ENCODE measurements around the gene SPOCK3. TPM values are rescaled to one million over a fixed set of nuclear protein-coding genes. Genes with fewer than 3 reads are reported as not detected.

SPOCK3 gene
- total RNA-seq, 1 experiment from 2014 or later = 1.4 TPM

- H3K27me3 ChIP-seq (ENCODE audit: control insufficient read depth, insufficient read depth, low read length) = no peaks in the 10 kb centered on the region
- no peaks in the 10 kb centered on the region for H3K36me3 ChIP-seq (ENCODE audit: control insufficient read depth, insufficient read depth, low read length)
- ATAC-seq (no peak), DNase-seq (ENCODE audit: low read depth, low spot score) (no peak)
- BruUV-seq (replicated peaks) = no TSS peak
- H3K4me3 ChIP-seq (ENCODE audit: low read depth in 2 of 2, low read length in 2 of 2) = no peak overlapping the region
- H3K4me1 ChIP-seq (ENCODE audit: control insufficient read depth, insufficient read depth, low read length) = no peaks in the 10 kb centered on the region
- no peak overlapping the region for H3K27ac ChIP-seq (ENCODE audit: low read length)
- ChIA-PET CTCF (no interaction called here), POLR2A (no interaction called here)
- TF ChIP-seq POLR2AphosphoS5 (IDR thresholded peaks at IDR 0.05; ENCODE audit: low read depth, low read length) (no peak), TCF7L2 (IDR thresholded peaks at IDR 0.05; ENCODE audit: low read depth, low read length) (no peak), SIN3A (IDR thresholded peaks at IDR 0.05; ENCODE audit: borderline replicate concordance, insufficient read depth, low read depth, low read length) (no peak)
- TF ChIP-seq, protein P1, sequence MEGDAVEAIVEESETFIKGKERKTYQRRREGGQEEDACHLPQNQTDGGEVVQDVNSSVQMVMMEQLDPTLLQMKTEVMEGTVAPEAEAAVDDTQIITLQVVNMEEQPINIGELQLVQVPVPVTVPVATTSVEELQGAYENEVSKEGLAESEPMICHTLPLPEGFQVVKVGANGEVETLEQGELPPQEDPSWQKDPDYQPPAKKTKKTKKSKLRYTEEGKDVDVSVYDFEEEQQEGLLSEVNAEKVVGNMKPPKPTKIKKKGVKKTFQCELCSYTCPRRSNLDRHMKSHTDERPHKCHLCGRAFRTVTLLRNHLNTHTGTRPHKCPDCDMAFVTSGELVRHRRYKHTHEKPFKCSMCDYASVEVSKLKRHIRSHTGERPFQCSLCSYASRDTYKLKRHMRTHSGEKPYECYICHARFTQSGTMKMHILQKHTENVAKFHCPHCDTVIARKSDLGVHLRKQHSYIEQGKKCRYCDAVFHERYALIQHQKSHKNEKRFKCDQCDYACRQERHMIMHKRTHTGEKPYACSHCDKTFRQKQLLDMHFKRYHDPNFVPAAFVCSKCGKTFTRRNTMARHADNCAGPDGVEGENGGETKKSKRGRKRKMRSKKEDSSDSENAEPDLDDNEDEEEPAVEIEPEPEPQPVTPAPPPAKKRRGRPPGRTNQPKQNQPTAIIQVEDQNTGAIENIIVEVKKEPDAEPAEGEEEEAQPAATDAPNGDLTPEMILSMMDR (IDR thresholded peaks at IDR 0.05) = no peak
- TF ChIP-seq, protein P2, sequence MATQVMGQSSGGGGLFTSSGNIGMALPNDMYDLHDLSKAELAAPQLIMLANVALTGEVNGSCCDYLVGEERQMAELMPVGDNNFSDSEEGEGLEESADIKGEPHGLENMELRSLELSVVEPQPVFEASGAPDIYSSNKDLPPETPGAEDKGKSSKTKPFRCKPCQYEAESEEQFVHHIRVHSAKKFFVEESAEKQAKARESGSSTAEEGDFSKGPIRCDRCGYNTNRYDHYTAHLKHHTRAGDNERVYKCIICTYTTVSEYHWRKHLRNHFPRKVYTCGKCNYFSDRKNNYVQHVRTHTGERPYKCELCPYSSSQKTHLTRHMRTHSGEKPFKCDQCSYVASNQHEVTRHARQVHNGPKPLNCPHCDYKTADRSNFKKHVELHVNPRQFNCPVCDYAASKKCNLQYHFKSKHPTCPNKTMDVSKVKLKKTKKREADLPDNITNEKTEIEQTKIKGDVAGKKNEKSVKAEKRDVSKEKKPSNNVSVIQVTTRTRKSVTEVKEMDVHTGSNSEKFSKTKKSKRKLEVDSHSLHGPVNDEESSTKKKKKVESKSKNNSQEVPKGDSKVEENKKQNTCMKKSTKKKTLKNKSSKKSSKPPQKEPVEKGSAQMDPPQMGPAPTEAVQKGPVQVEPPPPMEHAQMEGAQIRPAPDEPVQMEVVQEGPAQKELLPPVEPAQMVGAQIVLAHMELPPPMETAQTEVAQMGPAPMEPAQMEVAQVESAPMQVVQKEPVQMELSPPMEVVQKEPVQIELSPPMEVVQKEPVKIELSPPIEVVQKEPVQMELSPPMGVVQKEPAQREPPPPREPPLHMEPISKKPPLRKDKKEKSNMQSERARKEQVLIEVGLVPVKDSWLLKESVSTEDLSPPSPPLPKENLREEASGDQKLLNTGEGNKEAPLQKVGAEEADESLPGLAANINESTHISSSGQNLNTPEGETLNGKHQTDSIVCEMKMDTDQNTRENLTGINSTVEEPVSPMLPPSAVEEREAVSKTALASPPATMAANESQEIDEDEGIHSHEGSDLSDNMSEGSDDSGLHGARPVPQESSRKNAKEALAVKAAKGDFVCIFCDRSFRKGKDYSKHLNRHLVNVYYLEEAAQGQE (IDR thresholded peaks at IDR 0.05; ENCODE audit: insufficient read depth in 1 of 2, low read depth in 2 of 2, low read length in 1 of 2) = no peak
- in situ Hi-C loops (cut with HindIII; ENCODE audit: low pct_unique_long_range_greater_than_20kb, low sequenced_read_pairs) (no loop called here), intact Hi-C loops (cut with micrococcal nuclease; ENCODE audit: unreplicated experiment) (no loop called here)
- H3K9me3 ChIP-seq (ENCODE audit: control insufficient read depth, insufficient read depth, low read depth, low read length) = no peaks in the 10 kb centered on the region
These were observed 338.5 kb downstream of the SPOCK3 start for GRCh38 chr4:166895771-166896170.

DNA sequence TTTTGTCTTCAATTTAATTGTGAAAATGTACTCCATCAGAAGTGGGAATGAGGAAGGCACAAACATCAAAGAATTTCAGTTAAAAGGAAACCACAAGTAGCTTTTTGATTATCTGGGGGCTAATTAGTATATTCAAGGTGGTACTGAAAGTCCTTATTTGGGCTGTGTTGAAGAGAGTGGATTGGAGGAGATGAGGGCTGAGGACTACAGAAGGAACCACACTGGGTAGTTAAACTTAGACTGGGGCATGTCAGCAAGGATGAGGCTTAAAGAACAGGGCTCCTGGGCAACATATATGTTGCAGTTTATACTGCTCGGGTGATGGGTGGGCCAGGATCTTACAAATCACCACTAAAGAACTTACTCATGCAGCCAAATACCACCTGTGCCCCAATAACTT is 346.8 kb downstream of the SPOCK3 start:
- ChIA-PET POLR2A (no interaction called here), CTCF (no interaction called here)
- no TSS peak for BruUV-seq (replicated peaks)
- no peak for ATAC-seq
- H3K27ac ChIP-seq (ENCODE audit: low read length) = no peak overlapping the region
- intact Hi-C loops (cut with micrococcal nuclease; ENCODE audit: unreplicated experiment) = no loop called here
- H3K36me3 ChIP-seq (ENCODE audit: control insufficient read depth, insufficient read depth, low read length) = no peaks in the 10 kb centered on the region
- DNase-seq (ENCODE audit: low read depth, low spot score) = no peak
- H3K4me1 ChIP-seq (ENCODE audit: control insufficient read depth, insufficient read depth, low read length) = no peaks in the 10 kb centered on the region
- no peaks in the 10 kb centered on the region for H3K27me3 ChIP-seq (ENCODE audit: control insufficient read depth, insufficient read depth, low read length)
- H3K9me3 ChIP-seq (ENCODE audit: control insufficient read depth, insufficient read depth, low read depth, low read length) = no peaks in the 10 kb centered on the region
- no peak overlapping the region for H3K4me3 ChIP-seq (ENCODE audit: low read depth in 2 of 2, low read length in 2 of 2)
- in situ Hi-C loops (cut with HindIII; ENCODE audit: low pct_unique_long_range_greater_than_20kb, low sequenced_read_pairs) = no loop called here
- TF ChIP-seq, protein P1 (IDR thresholded peaks at IDR 0.05) = no peak
- no peak for TF ChIP-seq SIN3A (IDR thresholded peaks at IDR 0.05; ENCODE audit: borderline replicate concordance, insufficient read depth, low read depth, low read length)
- TF ChIP-seq TCF7L2 (IDR thresholded peaks at IDR 0.05; ENCODE audit: low read depth, low read length) = no peak
- TF ChIP-seq POLR2AphosphoS5 (IDR thresholded peaks at IDR 0.05; ENCODE audit: low read depth, low read length) = no peak
- TF ChIP-seq, protein P2 (IDR thresholded peaks at IDR 0.05; ENCODE audit: insufficient read depth in 1 of 2, low read depth in 2 of 2, low read length in 1 of 2) = no peak

All from Panc1 (cell line).